Measurements from ENCODE around the gene CD44. TPM values are rescaled to one million over a fixed set of nuclear protein-coding genes. Genes with fewer than 3 reads are reported as not detected.

Gene CD44
- total RNA-seq, 6 experiments from 2014 or later = 12.2 to 64.1 (median 22.9) TPM

GRCh38 chr11:35144806-35145205 is 5.8 kb downstream of the CD44 start:
- Histone ChIP-seq H3K36me3 (no peaks in the 10 kb centered on the region), H3K9me3 (no peaks in the 10 kb centered on the region), H3K27ac (no peak overlapping the region), H3K4me3 (no peak overlapping the region), H3K4me1 (peaks cover 0 to 13% (median 0%) of the 10 kb centered on the region in 4 donors), H3K27me3 (no peaks in the 10 kb centered on the region)
- intact Hi-C loops (cut with DNase I) = no loop called here
- TF ChIP-seq CTCF (IDR thresholded peaks at IDR 0.05) (no peak), POLR2A (IDR thresholded peaks at IDR 0.05) (no peak)
- 20% methylated on average over 1 of the region's 1 CpG for WGBS (ENCODE audit: insufficient coverage, low coverage, low lambda C conversion rate, missing lambda C conversion rate)
- ATAC-seq = no peak
- no peak for DNase-seq

GRCh38 chr11:35145271-35145670 is 6.3 kb downstream of the CD44 start:
- DNase-seq = peak in 1 of 3 donors; percentile 56
- ATAC-seq = no peak
- Histone ChIP-seq H3K27ac (no peak overlapping the region), H3K4me1 (peaks cover 0 to 13% (median 0%) of the 10 kb centered on the region in 4 donors), H3K27me3 (no peaks in the 10 kb centered on the region), H3K9me3 (no peaks in the 10 kb centered on the region), H3K4me3 (no peak overlapping the region), H3K36me3 (no peaks in the 10 kb centered on the region)
- intact Hi-C loops (cut with DNase I) = no loop called here
- WGBS (ENCODE audit: insufficient coverage, low coverage, low lambda C conversion rate, missing lambda C conversion rate) = no CpG with 5 or more reads among the region's 2 CpGs
- TF ChIP-seq POLR2A (IDR thresholded peaks at IDR 0.05) (no peak), CTCF (IDR thresholded peaks at IDR 0.05) (no peak)

- Histone ChIP-seq H3K27me3 (no peaks in the 10 kb centered on the region), H3K27ac (no peak overlapping the region), H3K36me3 (no peaks in the 10 kb centered on the region), H3K4me3 (no peak overlapping the region), H3K4me1 (peaks cover 0 to 13% (median 0%) of the 10 kb centered on the region in 4 donors), H3K9me3 (no peaks in the 10 kb centered on the region)
- 67% methylated on average over 4 of the region's 7 CpGs for WGBS (ENCODE audit: insufficient coverage, low coverage, low lambda C conversion rate, missing lambda C conversion rate)
- intact Hi-C loops (cut with DNase I) = no loop called here
- TF ChIP-seq CTCF (IDR thresholded peaks at IDR 0.05) (no peak), POLR2A (IDR thresholded peaks at IDR 0.05) (no peak)
- DNase-seq (no peak), ATAC-seq (no peak)
Observed at GRCh38 chr11:35146074-35146521, 7.1 kb downstream of the CD44 start.

DNA sequence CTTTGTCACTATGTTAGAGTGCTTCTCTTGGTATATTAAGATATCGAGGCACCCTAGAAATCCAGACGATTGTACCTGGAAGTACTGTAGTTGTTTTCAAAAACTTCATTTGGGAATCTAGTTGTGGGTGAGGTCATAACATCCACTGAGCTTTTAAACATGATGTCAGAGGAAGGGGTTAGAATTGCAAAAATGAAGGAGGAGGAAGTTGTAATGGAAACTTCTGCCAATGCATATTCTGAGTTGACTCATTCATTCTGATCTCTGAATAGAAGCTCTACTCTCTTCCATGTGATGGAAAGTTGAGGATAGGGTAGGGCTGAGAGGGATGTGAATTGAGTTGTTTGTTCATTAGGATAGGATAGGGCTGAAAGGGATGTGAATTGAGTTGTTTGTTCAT is 7.7 kb downstream of the CD44 start:
- H3K36me3 ChIP-seq = no peaks in the 10 kb centered on the region
- ATAC-seq = no peak
- no peaks in the 10 kb centered on the region for H3K27me3 ChIP-seq
- WGBS (ENCODE audit: insufficient coverage, low coverage, low lambda C conversion rate, missing lambda C conversion rate) = 86% methylated on average over 2 of the region's 2 CpGs
- H3K4me3 ChIP-seq = no peak overlapping the region
- TF ChIP-seq CTCF (IDR thresholded peaks at IDR 0.05) = no peak
- TF ChIP-seq POLR2A (IDR thresholded peaks at IDR 0.05) = no peak
- peaks cover 0 to 13% (median 0%) of the 10 kb centered on the region in 4 donors for H3K4me1 ChIP-seq
- intact Hi-C loops (cut with DNase I) = no loop called here
- no peak for DNase-seq
- H3K27ac ChIP-seq = no peak overlapping the region
- H3K9me3 ChIP-seq = no peaks in the 10 kb centered on the region

- ATAC-seq (no peak), DNase-seq (no peak)
- Histone ChIP-seq H3K4me3 (no peak overlapping the region), H3K4me1 (peaks cover 0 to 13% (median 0%) of the 10 kb centered on the region in 4 donors), H3K27me3 (no peaks in the 10 kb centered on the region), H3K9me3 (no peaks in the 10 kb centered on the region), H3K27ac (no peak overlapping the region), H3K36me3 (no peaks in the 10 kb centered on the region)
- TF ChIP-seq CTCF (IDR thresholded peaks at IDR 0.05) (no peak), POLR2A (IDR thresholded peaks at IDR 0.05) (no peak)
- 38% methylated on average over 1 of the region's 1 CpG for WGBS (ENCODE audit: insufficient coverage, low coverage, low lambda C conversion rate, missing lambda C conversion rate)
- intact Hi-C loops (cut with DNase I) = no loop called here
Observed at GRCh38 chr11:35147235-35147634, 8.3 kb downstream of the CD44 start.

Data from right lobe of liver (tissue), 6 donors.